ENCODE measurements around the gene PEX26.
"Not testable (repeated sequence)": the region's sequence is repeated elsewhere in the genome, so short reads cannot be mapped to it uniquely, and the experiment has no call there.

The PEX26 gene

DNA sequence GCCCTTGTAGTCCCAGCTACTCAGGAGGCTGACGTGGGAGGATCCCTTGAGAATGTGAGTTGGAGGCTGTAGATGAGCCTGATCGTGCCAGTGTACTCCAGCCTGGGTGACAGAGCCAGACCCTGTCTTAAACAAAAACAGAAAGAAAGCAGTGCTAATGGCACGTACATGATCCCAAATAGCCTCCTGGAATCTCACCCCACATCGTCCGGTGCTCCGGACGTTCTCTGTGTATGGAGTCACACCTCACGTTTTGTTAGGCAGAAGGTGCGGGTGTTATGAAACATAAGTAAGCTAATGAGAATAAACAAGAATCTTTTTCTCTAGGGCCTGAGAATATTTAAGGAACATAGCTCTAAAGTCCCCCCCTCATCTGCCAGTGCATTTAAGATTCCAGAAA lies 29.7 kb upstream of the PEX26 start:
- no peak for DNase-seq (ENCODE audit: low read depth)
- TF ChIP-seq, protein P1, sequence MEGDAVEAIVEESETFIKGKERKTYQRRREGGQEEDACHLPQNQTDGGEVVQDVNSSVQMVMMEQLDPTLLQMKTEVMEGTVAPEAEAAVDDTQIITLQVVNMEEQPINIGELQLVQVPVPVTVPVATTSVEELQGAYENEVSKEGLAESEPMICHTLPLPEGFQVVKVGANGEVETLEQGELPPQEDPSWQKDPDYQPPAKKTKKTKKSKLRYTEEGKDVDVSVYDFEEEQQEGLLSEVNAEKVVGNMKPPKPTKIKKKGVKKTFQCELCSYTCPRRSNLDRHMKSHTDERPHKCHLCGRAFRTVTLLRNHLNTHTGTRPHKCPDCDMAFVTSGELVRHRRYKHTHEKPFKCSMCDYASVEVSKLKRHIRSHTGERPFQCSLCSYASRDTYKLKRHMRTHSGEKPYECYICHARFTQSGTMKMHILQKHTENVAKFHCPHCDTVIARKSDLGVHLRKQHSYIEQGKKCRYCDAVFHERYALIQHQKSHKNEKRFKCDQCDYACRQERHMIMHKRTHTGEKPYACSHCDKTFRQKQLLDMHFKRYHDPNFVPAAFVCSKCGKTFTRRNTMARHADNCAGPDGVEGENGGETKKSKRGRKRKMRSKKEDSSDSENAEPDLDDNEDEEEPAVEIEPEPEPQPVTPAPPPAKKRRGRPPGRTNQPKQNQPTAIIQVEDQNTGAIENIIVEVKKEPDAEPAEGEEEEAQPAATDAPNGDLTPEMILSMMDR (IDR thresholded peaks at IDR 0.05; ENCODE audit: low read depth, low read length, missing control alignments), result no peak
- no peak overlapping the region for H3K4me3 ChIP-seq (ENCODE audit: low read depth, low read length)
- in situ Hi-C loops (cut with HindIII; ENCODE audit: low sequenced_read_pairs), result no loop called here

- no peak overlapping the region for H3K4me3 ChIP-seq (ENCODE audit: low read depth, low read length)
- DNase-seq (ENCODE audit: low read depth), result no peak
- in situ Hi-C loops (cut with HindIII; ENCODE audit: low sequenced_read_pairs), result no loop called here
- TF ChIP-seq, protein P1 (IDR thresholded peaks at IDR 0.05; ENCODE audit: low read depth, low read length, missing control alignments), result no peak
These were observed 29.3 kb upstream of the PEX26 start for GRCh38 chr22:18048441-18048898.

DNA sequence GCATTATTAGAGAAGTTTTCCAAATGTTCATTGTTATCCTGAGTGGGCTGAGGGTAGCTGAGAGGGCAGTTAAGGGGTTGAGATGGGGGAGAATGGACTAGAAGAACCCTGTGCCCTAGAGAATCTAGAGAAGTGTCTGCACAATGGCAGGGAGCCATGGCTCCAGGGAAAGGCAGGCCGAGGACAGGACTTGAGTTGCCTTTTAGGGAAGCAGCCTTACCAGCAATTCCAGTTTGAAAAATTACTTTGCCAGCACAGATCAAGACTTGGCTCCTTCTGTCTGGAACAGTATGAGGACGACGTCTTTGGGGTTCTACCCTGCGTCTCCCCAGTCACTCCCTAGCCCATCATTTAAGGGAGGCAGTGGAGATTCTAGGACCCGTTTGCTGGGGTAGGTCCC lies 27.7 kb upstream of the PEX26 start:
- TF ChIP-seq, protein P1 (IDR thresholded peaks at IDR 0.05; ENCODE audit: low read depth, low read length, missing control alignments), result no peak
- no peak for DNase-seq (ENCODE audit: low read depth)
- H3K4me3 ChIP-seq (ENCODE audit: low read depth, low read length), result no peak overlapping the region
- in situ Hi-C loops (cut with HindIII; ENCODE audit: low sequenced_read_pairs), result no loop called here

GRCh38 chr22:18051113-18051512 lies 26.7 kb upstream of the PEX26 start:
- in situ Hi-C loops (cut with HindIII; ENCODE audit: low sequenced_read_pairs); H3K4me3 ChIP-seq (ENCODE audit: low read depth, low read length); DNase-seq (ENCODE audit: low read depth): not testable (repeated sequence)

DNA sequence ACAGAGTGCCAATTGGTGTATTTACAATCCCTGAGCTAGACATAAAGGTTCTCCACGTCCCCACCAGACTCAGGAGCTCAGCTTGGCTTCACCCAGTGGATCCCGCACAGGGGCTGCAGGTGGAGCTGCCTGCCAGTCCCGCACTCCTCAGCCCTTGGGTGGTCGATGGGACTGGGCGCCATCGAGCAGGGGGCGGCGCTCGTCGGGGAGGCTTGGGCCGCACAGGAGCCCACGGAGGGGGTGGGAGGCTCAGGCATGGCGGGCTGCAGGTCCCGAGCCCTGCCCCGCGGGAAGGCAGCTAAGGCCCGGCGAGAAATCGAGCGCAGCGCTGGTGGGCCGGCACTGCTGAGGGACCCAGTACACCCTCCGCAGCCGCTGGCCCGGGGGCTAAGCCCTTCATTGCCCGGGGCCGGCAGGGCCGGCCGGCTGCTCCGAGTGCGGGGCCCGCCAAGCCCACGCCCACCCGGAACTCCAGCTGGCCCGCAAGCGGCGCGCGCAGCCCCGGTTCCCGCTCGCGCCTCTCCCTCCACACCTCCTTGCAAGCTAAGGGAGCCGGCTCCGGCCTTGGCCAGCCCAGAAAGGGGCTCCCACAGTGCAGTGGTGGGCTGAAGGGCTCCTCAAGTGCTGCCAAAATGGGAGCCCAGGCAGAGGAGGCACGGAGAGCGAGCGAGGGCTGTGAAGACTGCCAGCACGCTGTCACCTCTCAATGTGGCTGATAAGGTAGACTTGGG lies 24.4 kb upstream of the PEX26 start:
- DNase-seq (ENCODE audit: low read depth); in situ Hi-C loops (cut with HindIII; ENCODE audit: low sequenced_read_pairs); H3K4me3 ChIP-seq (ENCODE audit: low read depth, low read length): not testable (repeated sequence)

- no peak for DNase-seq (ENCODE audit: low read depth)
- no peak overlapping the region for H3K4me3 ChIP-seq (ENCODE audit: low read depth, low read length)
- TF ChIP-seq, protein P1 (IDR thresholded peaks at IDR 0.05; ENCODE audit: low read depth, low read length, missing control alignments), result no peak
- in situ Hi-C loops (cut with HindIII; ENCODE audit: low sequenced_read_pairs), result no loop called here
These were observed 22.1 kb upstream of the PEX26 start for GRCh38 chr22:18055619-18056160.

DNA sequence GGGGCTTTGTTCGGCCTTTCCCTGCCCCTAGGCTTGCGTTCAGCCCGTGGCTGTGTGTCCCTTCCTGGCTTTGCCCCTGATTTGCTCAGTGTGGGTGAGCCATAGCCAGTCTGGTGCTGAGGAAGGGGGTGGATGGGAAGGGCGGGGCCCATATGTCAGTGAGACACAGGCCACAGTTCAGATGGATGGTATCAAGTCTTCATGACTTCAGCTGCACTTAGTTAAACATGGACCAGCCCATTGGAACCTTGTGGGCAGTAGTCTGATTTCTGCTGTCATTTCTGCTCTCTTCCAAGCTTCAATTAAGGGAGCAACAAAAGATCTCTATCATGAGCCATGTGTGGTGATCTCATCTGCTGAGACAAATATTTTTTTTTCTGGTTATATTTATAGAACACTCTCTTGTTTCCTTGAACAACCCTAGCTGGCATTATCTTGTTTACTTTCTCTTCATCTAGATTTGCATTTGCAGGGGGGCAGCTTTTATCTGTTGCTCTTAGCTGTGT lies 21.6 kb upstream of the PEX26 start:
- in situ Hi-C loops (cut with HindIII; ENCODE audit: low sequenced_read_pairs), result no loop called here
- no peak overlapping the region for H3K4me3 ChIP-seq (ENCODE audit: low read depth, low read length)
- no peak for DNase-seq (ENCODE audit: low read depth)
- TF ChIP-seq, protein P1 (IDR thresholded peaks at IDR 0.05; ENCODE audit: low read depth, low read length, missing control alignments), result no peak
